Gastrocnemius medialis (tissue), 4 donors: ENCODE data around the gene CLEC18A. TPM values are rescaled to one million over a fixed set of nuclear protein-coding genes. Genes with fewer than 3 reads are reported as not detected.

Experiments used
- ATAC-seq, 2 donors: fragments of 150-250 bp; one replicate each; pipeline ENCODE4 v1.9.1; 2016
- DNase-seq, 2 donors: peaks; one replicate each; pipeline ENCODE4 v3.0.0-alpha.2; 2019
- H3K27ac ChIP-seq, 4 donors: fragments of 200-600 bp; sonication (generic); 1 replicate in 1 of 4; 2 replicates in 3 of 4; pipeline ENCODE4 v1.5.1; 2016 to 2018; ENCODE audit warnings: mild to moderate bottlenecking in 2 of 4, moderate library complexity in 1 of 4
- H3K27me3 ChIP-seq, 3 donors: fragments of 200-600 bp; sonication (generic) in 2 of 3; 1 replicate in 1 of 3; 2 replicates in 2 of 3; pipeline versions ENCODE4 v1.5.1 to v1.6.0; 2016 to 2019; ENCODE audit warnings: mild to moderate bottlenecking in 1 of 3, moderate library complexity in 1 of 3
- H3K36me3 ChIP-seq, 2 donors: fragments of 200-600 bp; sonication (generic) in 1 of 2; one replicate each; pipeline ENCODE4 v1.5.1; 2017 to 2018
- H3K4me1 ChIP-seq, 2 donors: fragments of 200-600 bp; sonication (generic) in 1 of 2; one replicate each; pipeline ENCODE4 v1.5.1; 2016 to 2017; ENCODE audit warnings: mild to moderate bottlenecking in 2 of 2
- H3K4me3 ChIP-seq, 4 donors: fragments of 200-600 bp; sonication (generic) in 3 of 4; 1 replicate in 1 of 4; 2 replicates in 3 of 4; pipeline ENCODE4 v1.5.1; 2016 to 2019; ENCODE audit warnings: mild to moderate bottlenecking in 2 of 4
- H3K9me3 ChIP-seq, 3 donors: fragments of 200-600 bp; sonication (generic) in 2 of 3; 1 replicate in 1 of 3; 2 replicates in 2 of 3; pipeline ENCODE4 v1.5.1; 2016 to 2019
- CTCF ChIP-seq, 5 experiments: fragments of 450-650 bp in 3 of 5; fragments of 200-600 bp in 2 of 5; sonication (generic) in 2 of 5; IDR thresholded peaks in 4 of 5; conservative IDR thresholded peaks in 1 of 5; 1 replicate in 4 of 5; 2 replicates in 1 of 5; pipeline ENCODE4 v1.5.1; 2016 to 2019; ENCODE audit warnings: antibody characterized with exemption in 5 of 5, mild to moderate bottlenecking in 3 of 5, moderate library complexity in 3 of 5
- POLR2A ChIP-seq, 2 donors: fragments of 450-650 bp; IDR thresholded peaks; one replicate each; pipeline ENCODE4 v1.6.1; 2017; ENCODE audit warnings: antibody characterized with exemption in 2 of 2, mild to moderate bottlenecking in 2 of 2, moderate library complexity in 2 of 2
- in situ Hi-C, 4 donors: fragments of 200-750 bp; cut with MboI; loops; one replicate each; pipeline versions ENCODE4 v1.15.0 to v1.8.0; 2017; ENCODE audit warnings: low sequenced_read_pairs in 4 of 4
- intact Hi-C: fragments of 100-400 bp; cut with DNase I; formaldehyde crosslinking; loops from one replicate; pipeline ENCODE4 v1.15.1; 2023; ENCODE audit warnings: low total_unique reads
- total RNA-seq, 4 donors: library from RNA; depleted of rRNA; stranded (reverse); fragments of >200 nt; gene quantifications; one replicate each; pipeline versions ENCODE4 v1.1.0 to v1.2.3, GENCODE V29; 2016

The CLEC18A gene
- total RNA-seq, 4 donors from 2014 or later = 0.71 TPM; not detected in 3

- intact Hi-C loops = no loop called here
- H3K27ac ChIP-seq = peak overlapping the region in 2 of 4 donors; percentile 54 to 73
- TF ChIP-seq POLR2A (IDR thresholded peaks at IDR 0.05) (no peak), CTCF (IDR thresholded peaks at IDR 0.05 in 4 of 5, conservative IDR thresholded peaks at IDR 0.05 in 1 of 5) (no peak)
- peak; percentile 29 to 77 for ATAC-seq
- no peaks in the 10 kb centered on the region for H3K27me3 ChIP-seq
- no peaks in the 10 kb centered on the region for H3K9me3 ChIP-seq
- H3K36me3 ChIP-seq = peaks cover 0 to 10% of the 10 kb centered on the region in 2 donors
- no peaks in the 10 kb centered on the region for H3K4me1 ChIP-seq
- in situ Hi-C loops = no loop called here
- H3K4me3 ChIP-seq = no peak overlapping the region
- peak in 1 of 2 donors; percentile 56 for DNase-seq
Observed at GRCh38 chr16:69909043-69909442, 42.1 kb upstream of the CLEC18A start.

- in situ Hi-C loops (no loop called here), intact Hi-C loops (no loop called here)
- Histone ChIP-seq H3K27me3 (no peaks in the 10 kb centered on the region), H3K36me3 (peaks cover 0 to 10% of the 10 kb centered on the region in 2 donors), H3K27ac (peak overlapping the region in 1 of 4 donors; percentile 73), H3K9me3 (no peaks in the 10 kb centered on the region), H3K4me1 (no peaks in the 10 kb centered on the region), H3K4me3 (no peak overlapping the region)
- TF ChIP-seq CTCF (IDR thresholded peaks at IDR 0.05 in 4 of 5, conservative IDR thresholded peaks at IDR 0.05 in 1 of 5) = no peak
- TF ChIP-seq POLR2A (IDR thresholded peaks at IDR 0.05) = no peak
- peak in 1 of 2 donors; percentile 30 for ATAC-seq
- DNase-seq = no peak
Observed at GRCh38 chr16:69909760-69910159, 41.4 kb upstream of the CLEC18A start.

GRCh38 chr16:69910964-69911363 is 40.2 kb upstream of the CLEC18A start:
- in situ Hi-C loops = no loop called here
- no peak for DNase-seq

GRCh38 chr16:69916462-69916861 is 34.7 kb upstream of the CLEC18A start:
- Histone ChIP-seq H3K4me1 (peaks cover 20 to 24% of the 10 kb centered on the region in 2 donors), H3K4me3 (no peak overlapping the region), H3K36me3 (no peaks in the 10 kb centered on the region), H3K27ac (peak overlapping the region in 3 of 4 donors; percentile 43 to 77 (median 68)), H3K27me3 (no peaks in the 10 kb centered on the region), H3K9me3 (no peaks in the 10 kb centered on the region)
- ATAC-seq (no peak), DNase-seq (no peak)
- TF ChIP-seq POLR2A (IDR thresholded peaks at IDR 0.05) (no peak), CTCF (IDR thresholded peaks at IDR 0.05 in 4 of 5, conservative IDR thresholded peaks at IDR 0.05 in 1 of 5) (no peak)
- in situ Hi-C loops (no loop called here), intact Hi-C loops (no loop called here)

More at GRCh38 chr16:69910964-69911363, 40.2 kb upstream of the CLEC18A start:
- Histone ChIP-seq H3K9me3 (no peaks in the 10 kb centered on the region), H3K4me3 (no peak overlapping the region), H3K27ac (peak overlapping the region in 2 of 4 donors; percentile 29 to 45), H3K36me3 (peaks cover 0 to 10% of the 10 kb centered on the region in 2 donors), H3K27me3 (no peaks in the 10 kb centered on the region), H3K4me1 (peaks cover 0 to under 1% of the 10 kb centered on the region in 2 donors)
- TF ChIP-seq POLR2A (IDR thresholded peaks at IDR 0.05) = no peak
- TF ChIP-seq CTCF (IDR thresholded peaks at IDR 0.05 in 4 of 5, conservative IDR thresholded peaks at IDR 0.05 in 1 of 5) = no peak
- no peak for ATAC-seq
- intact Hi-C loops = no loop called here

- no peak for TF ChIP-seq CTCF (IDR thresholded peaks at IDR 0.05 in 4 of 5, conservative IDR thresholded peaks at IDR 0.05 in 1 of 5)
- no peak for TF ChIP-seq POLR2A (IDR thresholded peaks at IDR 0.05)
- Histone ChIP-seq H3K27me3 (no peaks in the 10 kb centered on the region), H3K27ac (peak overlapping the region; percentile 60 to 77 (median 64)), H3K4me3 (no peak overlapping the region), H3K9me3 (no peaks in the 10 kb centered on the region), H3K4me1 (peaks cover 20 to 25% of the 10 kb centered on the region in 2 donors), H3K36me3 (no peaks in the 10 kb centered on the region)
- ATAC-seq = no peak
- in situ Hi-C loops = no loop called here
- DNase-seq = no peak
- intact Hi-C loops = no loop called here
Observed at GRCh38 chr16:69917311-69917710, 33.8 kb upstream of the CLEC18A start.
